Kasumi-1 (cell line): Measurements from ENCODE around the gene F8A3.
A peak's percentile ranks its signal among the peaks of the same experiment; 100 is the strongest.
"Not testable (repeated sequence)": the region's sequence is repeated elsewhere in the genome, so short reads cannot be mapped to it uniquely, and the experiment has no call there.

Source experiments
- DNase-seq, 2 experiments: peaks; one replicate each; lab custom pipeline; 2025; lab: John Stamatoyannopoulos, UW

F8A3 gene

DNA sequence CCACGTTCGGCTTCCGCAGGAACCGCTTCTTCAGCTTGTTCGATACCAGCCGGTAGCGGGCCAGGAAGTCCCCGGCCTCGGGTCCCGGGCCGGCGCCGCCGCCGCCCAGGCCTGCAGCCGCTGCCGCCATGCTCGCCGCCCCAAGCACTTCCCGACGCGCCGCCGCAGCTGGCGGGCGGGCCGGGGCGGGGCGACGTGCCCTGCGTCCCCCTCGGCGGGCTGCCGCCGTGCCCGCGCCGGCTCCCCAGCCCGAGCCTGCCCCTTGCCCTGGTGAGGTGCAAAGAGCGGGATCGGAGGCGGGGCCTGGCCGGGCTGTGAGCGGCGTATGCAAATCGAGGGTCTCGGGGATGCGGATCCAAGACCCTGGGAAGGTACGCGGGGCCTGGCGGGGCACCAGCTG lies at the start of gene F8A3:
Gene F8A3, minus strand, starts transcription at position 150 of the 400 bp plus-strand sequence. Its CDS starts 20 bp downstream, at position 130.
- not testable (repeated sequence) for DNase-seq

DNA sequence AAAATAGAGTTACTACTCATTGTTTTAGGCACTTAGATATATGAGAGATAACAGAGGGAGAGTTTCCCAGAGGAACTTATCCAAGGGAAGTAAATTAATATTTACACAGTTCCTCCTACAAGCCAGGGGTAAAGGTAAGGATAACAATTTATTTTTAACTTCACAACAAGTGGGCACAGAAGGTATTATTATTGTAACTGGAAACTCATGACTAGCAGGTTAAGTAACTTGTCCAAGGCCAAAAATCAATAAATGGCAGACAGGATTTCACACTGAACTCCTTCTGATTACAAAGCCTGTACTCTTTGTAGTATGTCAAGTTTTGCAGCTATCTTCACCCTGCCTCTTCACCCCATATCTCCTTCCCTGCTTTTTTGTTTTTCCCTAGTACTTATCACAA lies 46.9 kb upstream of the F8A3 start:
- DNase-seq: no peak

GRCh38 chrX:155495134-155495533 lies 36.7 kb upstream of the F8A3 start:
- not testable (repeated sequence) for DNase-seq

- not testable (repeated sequence) for DNase-seq
These were observed 33.0 kb upstream of the F8A3 start for GRCh38 chrX:155491421-155491820.

DNA sequence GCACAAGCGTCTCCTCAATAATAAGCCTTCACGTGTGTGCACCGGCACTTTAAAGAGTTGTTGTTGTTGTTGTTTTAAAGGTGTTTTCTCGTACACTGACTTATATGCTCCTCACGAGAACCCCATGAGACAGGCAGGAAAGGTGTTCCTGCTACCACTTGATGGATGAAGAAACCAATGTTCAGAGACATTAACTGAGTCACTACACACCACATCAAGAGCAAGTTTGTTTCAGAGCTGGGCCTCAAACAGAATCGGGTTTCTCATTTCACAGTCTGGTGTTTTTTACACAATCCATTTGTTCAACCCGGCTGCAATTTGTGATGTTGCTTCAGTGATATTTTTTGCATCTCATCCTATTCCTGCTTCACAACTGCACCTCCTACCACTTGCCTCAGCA lies 18.7 kb upstream of the F8A3 start:
- not testable (repeated sequence) for DNase-seq

- not testable (repeated sequence) for DNase-seq
These were observed 8.0 kb upstream of the F8A3 start for GRCh38 chrX:155466269-155466938.

DNA sequence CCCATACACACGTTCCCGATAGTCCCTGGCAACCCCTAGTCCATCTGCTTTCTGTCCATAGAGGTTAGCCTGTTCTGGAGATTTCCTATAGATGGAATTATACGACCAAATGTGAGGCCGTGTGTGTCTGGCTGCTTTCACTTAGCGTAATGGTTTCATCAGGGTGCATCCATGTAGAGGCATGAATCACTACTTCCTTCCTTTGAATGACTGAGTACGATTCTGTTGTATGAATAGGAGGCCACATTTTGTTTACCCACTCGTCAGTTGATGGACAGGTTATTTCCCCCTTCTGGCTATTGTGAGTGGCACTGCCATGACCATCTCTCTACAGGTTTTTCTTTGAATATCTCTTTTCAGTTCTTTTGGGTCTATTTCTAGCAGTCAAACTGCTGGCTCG lies 2.1 kb upstream of the F8A3 start:
- DNase-seq: not testable (repeated sequence)

- DNase-seq: not testable (repeated sequence)
These were observed 516 bp downstream of the F8A3 start for GRCh38 chrX:155457761-155458447.

- DNase-seq: no peak
These were observed 17.3 kb downstream of the F8A3 start for GRCh38 chrX:155441097-155441496.

- no peak for DNase-seq
These were observed 22.7 kb downstream of the F8A3 start for GRCh38 chrX:155435744-155436112.

GRCh38 chrX:155434906-155435743 lies 23.3 kb downstream of the F8A3 start:
- DNase-seq: peak in 1 of 2 experiments; percentile 18

DNA sequence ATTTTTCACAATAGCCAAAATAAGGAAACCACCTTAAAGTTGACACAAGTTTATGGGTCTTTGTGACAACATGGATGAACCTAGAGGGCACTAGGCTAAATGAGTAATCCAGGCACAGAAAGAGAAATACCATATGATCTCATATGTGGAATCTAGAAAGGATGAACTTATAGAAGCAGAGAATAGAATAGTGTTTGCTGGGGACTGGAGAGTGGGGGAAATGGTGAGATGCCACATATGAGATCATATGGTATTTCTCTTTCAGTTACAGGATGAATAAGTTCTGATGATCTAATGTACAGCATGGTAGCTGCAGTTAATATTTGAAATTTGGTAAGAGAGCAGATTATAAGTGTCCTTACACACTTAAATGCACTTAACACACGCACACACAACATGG lies 40.7 kb downstream of the F8A3 start:
- DNase-seq: no peak
